Endothelial cell of umbilical vein (primary cell): ENCODE data around the gene DIPK1C. TPM values are rescaled to one million over a fixed set of nuclear protein-coding genes. Genes with fewer than 3 reads are reported as not detected.

Source experiments
- BruUV-seq: library from RNA; stranded (reverse); fragments of 400-500 nt; replicated peaks from 2 replicates; lab custom pipeline; 2021; lab: Mats Ljungman, UMichigan
- CTCF ChIA-PET: fragments of 300-600, 350-600 bp; sonication (Branson Sonifier 250); formaldehyde crosslinking; loops from one replicate; lab custom pipeline; 2021; ENCODE audit warnings: antibody characterized with exemption, inconsistent platforms; lab: Charles Lee
- POLR2A ChIA-PET: fragments of 300-600, 350-600 bp; sonication (Branson Sonifier 250); formaldehyde crosslinking; loops from one replicate; lab custom pipeline; 2021; ENCODE audit warnings: antibody characterized with exemption, inconsistent platforms; lab: Charles Lee
- DNase-seq: peaks from one replicate; pipeline ENCODE4 v3.0.0-alpha.2; 2011; ENCODE audit warnings: low read depth, low spot score
- FAIRE-seq: peaks from 2 replicates; lab custom pipeline; 2011; peaks lifted over from hg19 to GRCh38; lab: Jason Lieb, UNC
- H2AFZ ChIP-seq: 2 replicates; pipeline ENCODE4 v1.6.0; 2012; ENCODE audit warnings: low read depth, low read length, control low read depth, inconsistent platforms
- H3K27ac ChIP-seq: 2 replicates; pipeline ENCODE4 v1.5.1; 2011; ENCODE audit warnings: low read depth, mild to moderate bottlenecking, control low read depth, low read length, moderate library complexity; ENCODE audit not compliant: insufficient read depth
- H3K27me3 ChIP-seq, 2 experiments: 2 replicates each; pipeline versions ENCODE4 v1.6.0 to v1.6.1; 2011; ENCODE audit warnings: low read length in 2 of 2, mixed read lengths in 1 of 2; ENCODE audit not compliant: control insufficient read depth in 2 of 2, insufficient read depth in 2 of 2
- H3K36me3 ChIP-seq, 2 experiments: 2 replicates in 1 of 2; 3 replicates in 1 of 2; pipeline ENCODE4 v1.5.1; 2011; ENCODE audit warnings: low read length in 2 of 2, mild to moderate bottlenecking in 1 of 2, moderate library complexity in 1 of 2; ENCODE audit not compliant: control insufficient read depth in 2 of 2, insufficient read depth in 2 of 2; ENCODE audit errors: extremely low read depth in 1 of 2
- H3K4me1 ChIP-seq: 3 replicates; pipeline ENCODE4 v1.5.1; 2011; ENCODE audit warnings: mild to moderate bottlenecking, low read length; ENCODE audit not compliant: control insufficient read depth, insufficient read depth; ENCODE audit errors: extremely low read depth
- H3K4me2 ChIP-seq: 2 replicates; pipeline ENCODE4 v1.6.1; 2011; ENCODE audit warnings: low read length, control low read depth, mixed read lengths; ENCODE audit not compliant: insufficient read depth
- H3K4me3 ChIP-seq, 3 experiments: fragments of 200-600 bp in 1 of 3; sonication (generic), shearing (Covaris generic) in 1 of 3; replicated peaks in 1 of 3; 2 replicates each; pipeline ENCODE4 v1.5.1; 2011 to 2016; ENCODE audit warnings: control low read depth in 3 of 3, low read length in 3 of 3, mild to moderate bottlenecking in 2 of 3, inconsistent platforms in 1 of 3, low read depth in 1 of 3, moderate library complexity in 1 of 3; ENCODE audit not compliant: insufficient read depth in 1 of 3
- H3K79me2 ChIP-seq: 2 replicates; pipeline ENCODE4 v1.6.0; 2012; ENCODE audit warnings: low read length, inconsistent platforms; ENCODE audit not compliant: control insufficient read depth, insufficient read depth
- H3K9ac ChIP-seq: replicated peaks from 2 replicates; pipeline ENCODE3; 2011; ENCODE audit warnings: low read length, control low read depth; ENCODE audit not compliant: insufficient read depth; ENCODE audit errors: extremely low read depth
- H3K9me1 ChIP-seq: replicated peaks from 3 replicates; pipeline ENCODE4 v1.6.0; 2011; ENCODE audit warnings: mild to moderate bottlenecking, low read length; ENCODE audit not compliant: control insufficient read depth, insufficient read depth; ENCODE audit errors: extremely low read depth
- H3K9me3 ChIP-seq: replicated peaks from 2 replicates; pipeline ENCODE4 v1.5.1; 2012; ENCODE audit warnings: low read length, inconsistent platforms; ENCODE audit not compliant: control insufficient read depth, insufficient read depth
- H4K20me1 ChIP-seq: replicated peaks from 2 replicates; pipeline ENCODE3; 2011; ENCODE audit warnings: mild to moderate bottlenecking, low read length; ENCODE audit not compliant: control insufficient read depth, insufficient read depth; ENCODE audit errors: extremely low read depth
- CTCF ChIP-seq, 2 donors: IDR thresholded peaks; 1 replicate in 1 of 2; 2 replicates in 1 of 2; pipeline ENCODE4 v1.5.1; 2011; ENCODE audit warnings: low read length in 2 of 2, mild to moderate bottlenecking in 2 of 2, moderate library complexity in 2 of 2, control low read depth in 1 of 2, inconsistent platforms in 1 of 2, low read depth in 1 of 2; ENCODE audit not compliant: insufficient read depth in 1 of 2; ENCODE audit errors: extremely low read depth in 1 of 2
- EZH2 ChIP-seq: IDR thresholded peaks from 2 replicates; pipeline ENCODE4 v1.6.1; 2012; ENCODE audit warnings: borderline replicate concordance, low read depth, mild to moderate bottlenecking, moderate library complexity, low read length, inconsistent platforms; ENCODE audit not compliant: severe bottlenecking
- FOS ChIP-seq: IDR thresholded peaks from 2 replicates; pipeline ENCODE4 v1.6.1; 2011; ENCODE audit warnings: mild to moderate bottlenecking, low read length, moderate library complexity, borderline replicate concordance; ENCODE audit not compliant: insufficient read depth
- GATA2 ChIP-seq: IDR thresholded peaks from 2 replicates; pipeline ENCODE4 v1.7.0; 2011; ENCODE audit warnings: low read depth, mild to moderate bottlenecking, moderate library complexity, mixed read lengths, low read length; ENCODE audit not compliant: insufficient read length, insufficient read depth
- JUN ChIP-seq: IDR thresholded peaks from 2 replicates; pipeline ENCODE4 v1.6.1; 2011; ENCODE audit warnings: borderline replicate concordance, low read depth; ENCODE audit not compliant: insufficient read length, insufficient read depth
- MAX ChIP-seq: IDR thresholded peaks from 2 replicates; pipeline ENCODE4 v1.6.1; 2011; ENCODE audit not compliant: insufficient read depth, insufficient read length
- MYC ChIP-seq: IDR thresholded peaks from one replicate; pipeline ENCODE4 v1.6.1; 2011; ENCODE audit warnings: mild to moderate bottlenecking, low read depth, low read length
- POLR2A ChIP-seq: IDR thresholded peaks from 2 replicates; pipeline ENCODE4 v1.6.1; 2012; ENCODE audit warnings: low read depth, mild to moderate bottlenecking, control low read depth, low read length
- POLR2AphosphoS5 ChIP-seq: IDR thresholded peaks from 2 replicates; pipeline ENCODE4 v1.6.1; 2012; ENCODE audit warnings: low read depth, mild to moderate bottlenecking, control low read depth, low read length, moderate library complexity; ENCODE audit not compliant: insufficient read depth
- dilution Hi-C: fragments of 300-500 bp; cut with MboI; formaldehyde crosslinking; loops from one replicate; pipeline ENCODE4 v1.15.0; 2019; ENCODE audit warnings: low sequenced_read_pairs; ENCODE audit not compliant: extremely low pct_ligation_motif_present
- intact Hi-C: fragments of 100-400 bp; cut with micrococcal nuclease; formaldehyde crosslinking; loops from one replicate; pipeline ENCODE4 v1.10.0; 2022
- polyA plus RNA-seq, 4 experiments: library from polyadenylated mRNA; depleted of rRNA in 3 of 4; stranded (reverse) in 3 of 4; unstranded in 1 of 4; fragments of >200 nt; gene quantifications; 2 replicates each; pipeline versions ENCODE4 v1.2.1 to v1.2.3, GENCODE V29; 2011 to 2012; ENCODE audit warnings: missing spikeins in 1 of 4
- total RNA-seq: library from RNA; stranded (reverse); gene quantifications from 2 replicates; pipeline ENCODE4 v1.2.3, GENCODE V29; 2021

DIPK1C gene
- total and polyA plus RNA-seq, 2 donors (not counting 3 experiments of a cell fraction or from before 2014, with no cell fraction given): not detected

GRCh38 chr18:74402806-74403433 is 54.2 kb downstream of the DIPK1C start:
- CTCF ChIA-PET: interaction anchor here (0.9 kb wide), 1 partner anchor 50 kb away, joined by 3 read pairs; no protein-coding TSS in a partner anchor
- Histone ChIP-seq H3K9ac (no peak overlapping the region), H3K4me1 (no peaks in the 10 kb centered on the region), H3K79me2 (no peaks in the 10 kb centered on the region), H4K20me1 (no peaks in the 10 kb centered on the region), H3K27me3 (no peaks in the 10 kb centered on the region), H2AFZ (no peak overlapping the region), H3K4me2 (no peak overlapping the region), H3K9me1 (no peaks in the 10 kb centered on the region), H3K9me3 (no peaks in the 10 kb centered on the region), H3K36me3 (no peaks in the 10 kb centered on the region), H3K27ac (no peak overlapping the region), H3K4me3 (no peak overlapping the region)
- intact Hi-C loops: loop anchor here (10.0 kb wide), 1 partner anchor 62 kb away; no protein-coding TSS in a partner anchor
- DNase-seq (no peak), FAIRE-seq (no peak)
- TF ChIP-seq MYC (no peak), CTCF (IDR thresholded peaks at IDR 0.05; ENCODE audit: extremely low read depth in 1 of 2, insufficient read depth in 1 of 2, low read depth in 1 of 2, low read length in 2 of 2) (no peak), POLR2A (no peak), JUN (no peak), GATA2 (no peak), EZH2 (no peak), FOS (no peak), MAX (no peak), POLR2AphosphoS5 (no peak)
- dilution Hi-C loops: no loop called here
- POLR2A ChIA-PET: no interaction called here
- no TSS peak for BruUV-seq
